ENCODE measurements around the gene TMEM242. TPM values are rescaled to one million over a fixed set of nuclear protein-coding genes. Genes with fewer than 3 reads are reported as not detected.

Gene TMEM242
- total and polyA plus RNA-seq, 2 of the 13 experiments (the other 11 are each of a cell fraction or from before 2014, with no cell fraction given), result 5.6 to 11.1 TPM

- TF ChIP-seq ZNF101 (CRISPR knock-in tag; IDR thresholded peaks at IDR 0.05; ENCODE audit: borderline replicate concordance, low read depth) (no peak), ZNF597 (CRISPR knock-in tag; IDR thresholded peaks at IDR 0.05) (no peak), CREB1 (IDR thresholded peaks at IDR 0.05) (no peak), CREB1 (CRISPR knock-in tag; IDR thresholded peaks at IDR 0.05) (no peak), ISX (CRISPR knock-in tag; conservative IDR thresholded peaks at IDR 0.05) (no peak), ZNF724P (CRISPR knock-in tag; IDR thresholded peaks at IDR 0.05; ENCODE audit: borderline replicate concordance) (no peak)
Observed at GRCh38 chr6:157249826-157250225, 73.5 kb downstream of the TMEM242 start (continued).

GRCh38 chr6:157248264-157248663, 75.1 kb downstream of the TMEM242 start:
- intact Hi-C loops (cut with micrococcal nuclease; ENCODE audit: unreplicated experiment), result no loop called here
- peaks cover 8 to 39% of the 10 kb centered on the region in 2 experiments; a peak in 3 of 5 replicates for H3K27me3 ChIP-seq (ENCODE audit: control insufficient read depth in 1 of 2, insufficient read depth in 2 of 2, low read length in 2 of 2)
- H3K79me2 ChIP-seq (ENCODE audit: insufficient read depth, low read length), result no peaks in the 10 kb centered on the region
- no peak for DNase-seq (ENCODE audit: low spot score)
- H3K4me1 ChIP-seq (ENCODE audit: insufficient read depth, low read length), result 0 out of 2 replicates have a peak, but pooled peaks cover 4% of the 10 kb centered on the region
- H3K9me3 ChIP-seq (ENCODE audit: low read length), result no peaks in the 10 kb centered on the region
- ChIA-PET CTCF (ENCODE audit: low intra/inter-chr PET ratio, low total read pairs) (no interaction called here), POLR2A (no interaction called here)
- ATAC-seq, result no peak
- no peak overlapping the region for H3K4me3 ChIP-seq (replicated peaks in 1 of 3; ENCODE audit: insufficient read depth in 1 of 3, low read depth in 2 of 3, low read length in 3 of 3)
- H3K4me2 ChIP-seq (ENCODE audit: low read depth, low read length), result no peak overlapping the region
- no peaks in the 10 kb centered on the region for H3K36me3 ChIP-seq (replicated peaks in 1 of 2; ENCODE audit: control insufficient read depth in 1 of 2, insufficient read depth in 2 of 2, low read length in 2 of 2)
- H3K27ac ChIP-seq (ENCODE audit: extremely low read length, insufficient read depth, low read length), result no peak overlapping the region
- in situ Hi-C loops (cut with HindIII; ENCODE audit: extremely low pct_ligation_motif_present, low pct_unique_long_range_greater_than_20kb), result no loop called here
- BruUV-seq (replicated peaks), result no TSS peak
- H3K9ac ChIP-seq (ENCODE audit: insufficient read depth, low read depth, low read length), result no peak overlapping the region
- H4K20me1 ChIP-seq (ENCODE audit: insufficient read depth, low read length), result no peaks in the 10 kb centered on the region
- no peak for FAIRE-seq
- WGBS (ENCODE audit: low lambda C conversion rate), result 0% methylated on average over 1 of the region's 1 CpG
- H2AFZ ChIP-seq (ENCODE audit: low read length), result no peak overlapping the region
- TF ChIP-seq MZF1 (CRISPR knock-in tag; IDR thresholded peaks at IDR 0.05; ENCODE audit: borderline replicate concordance), result no peak
- TF ChIP-seq ZNF558 (CRISPR knock-in tag; IDR thresholded peaks at IDR 0.05; ENCODE audit: borderline replicate concordance), result no peak
- TF ChIP-seq KIAA2018 (CRISPR knock-in tag; IDR thresholded peaks at IDR 0.05; ENCODE audit: borderline replicate concordance), result no peak
- TF ChIP-seq GTF2F1 (IDR thresholded peaks at IDR 0.05; ENCODE audit: low read length), result no peak
